K562 (cell line): Measurements from ENCODE around the gene USP44. TPM values are rescaled to one million over a fixed set of nuclear protein-coding genes. Genes with fewer than 3 reads are reported as not detected.

Experiments used
- ATAC-seq: fragments of 200-7000 bp; cut with Tn5 transposase; 3 replicates; pipeline ENCODE4 v1.9.1; 2020; ENCODE audit warnings: moderate library complexity
- BruUV-seq: library from RNA; stranded (reverse); fragments of 400-500 nt; replicated peaks from 2 replicates; lab custom pipeline; 2021; lab: Mats Ljungman, UMichigan
- CTCF ChIA-PET: fragments of 300-600 bp; formaldehyde crosslinking; extraction: SDS; loops from one replicate; lab custom pipeline; 2021; ENCODE audit warnings: low intra/inter-chr PET ratio; lab: Yijun Ruan, JAX
- POLR2A ChIA-PET: fragments of 300-600, 350-650 bp; sonication (Branson Sonifier 250); formaldehyde crosslinking; extraction: SDS; loops from one replicate; lab custom pipeline; 2021; ENCODE audit warnings: antibody characterized with exemption, inconsistent platforms; lab: Yijun Ruan, JAX
- DNase-seq, 4 experiments: peaks; one replicate each; pipeline versions ENCODE4 v3.0.0 to v3.0.0-alpha.2; 2011 to 2018; ENCODE audit warnings: low spot score in 3 of 4, mixed read lengths in 3 of 4; ENCODE audit errors: extremely low read depth in 1 of 4
- FAIRE-seq: peaks from 2 replicates; lab custom pipeline; 2011; peaks lifted over from hg19 to GRCh38; lab: Jason Lieb, UNC
- H2AFZ ChIP-seq: 2 replicates; pipeline ENCODE4 v1.6.0; 2011; ENCODE audit warnings: low read depth, low read length, control low read depth, inconsistent platforms
- H3K27ac ChIP-seq: fragments of 200-600 bp; 3 replicates; pipeline ENCODE4 v1.8.0; 2011; ENCODE audit warnings: low read depth, mild to moderate bottlenecking, control low read depth, inconsistent platforms, low read length, moderate library complexity, mixed read lengths; ENCODE audit errors: extremely low read depth
- H3K27me3 ChIP-seq, 2 experiments: fragments of 300-600 bp in 1 of 2; 2 replicates in 1 of 2; 3 replicates in 1 of 2; pipeline versions ENCODE4 v1.6.0 to v1.8.0; 2011; ENCODE audit warnings: inconsistent platforms in 2 of 2, low read length in 2 of 2, mild to moderate bottlenecking in 1 of 2, mixed read lengths in 1 of 2, moderate library complexity in 1 of 2; ENCODE audit not compliant: control insufficient read depth in 2 of 2, insufficient read depth in 2 of 2
- H3K36me3 ChIP-seq: fragments of 300-600 bp; 3 replicates; pipeline ENCODE4 v1.8.0; 2011; ENCODE audit warnings: mild to moderate bottlenecking, low read length, inconsistent platforms; ENCODE audit not compliant: control insufficient read depth, insufficient read depth
- H3K4me1 ChIP-seq, 2 experiments: fragments of 200-600 bp in 1 of 2; replicated peaks in 1 of 2; 2 replicates in 1 of 2; 3 replicates in 1 of 2; pipeline versions ENCODE4 v1.5.1 to v1.8.0; 2011; ENCODE audit warnings: inconsistent platforms in 2 of 2, low read length in 2 of 2, mild to moderate bottlenecking in 1 of 2, mixed read lengths in 1 of 2, moderate library complexity in 1 of 2; ENCODE audit not compliant: control insufficient read depth in 2 of 2, insufficient read depth in 2 of 2
- H3K4me2 ChIP-seq: 2 replicates; pipeline ENCODE4 v1.6.1; 2011; ENCODE audit warnings: low read length, control low read depth, inconsistent platforms, mixed read lengths; ENCODE audit not compliant: insufficient read depth
- H3K4me3 ChIP-seq: fragments of 200-600 bp; sonication (generic), shearing (Covaris generic); 2 replicates; pipeline ENCODE4 v1.5.1; 2016; ENCODE audit warnings: control low read depth, inconsistent platforms
- H3K79me2 ChIP-seq: fragments of 200-600 bp; 3 replicates; pipeline ENCODE4 v1.8.0; 2011; ENCODE audit warnings: low read length, inconsistent platforms; ENCODE audit not compliant: control insufficient read depth, insufficient read depth
- H3K9ac ChIP-seq, 2 experiments: 2 replicates each; pipeline versions ENCODE4 v1.6.0 to v1.6.1; 2011; ENCODE audit warnings: low read depth in 2 of 2, low read length in 2 of 2, control low read depth in 1 of 2, inconsistent platforms in 1 of 2, mild to moderate bottlenecking in 1 of 2, mixed read lengths in 1 of 2; ENCODE audit not compliant: insufficient read depth in 1 of 2
- H3K9me1 ChIP-seq: one replicate; pipeline ENCODE4 v1.6.0; 2011; ENCODE audit warnings: inconsistent platforms, mild to moderate bottlenecking, low read length, moderate library complexity; ENCODE audit not compliant: control insufficient read depth, insufficient read depth
- H3K9me3 ChIP-seq: replicated peaks from 2 replicates; pipeline ENCODE4 v1.5.1; 2011; ENCODE audit warnings: low read depth, low read length, inconsistent platforms; ENCODE audit not compliant: control insufficient read depth, insufficient read depth
- H4K20me1 ChIP-seq: replicated peaks from 2 replicates; pipeline ENCODE4 v1.6.1; 2011; ENCODE audit warnings: low read length, inconsistent platforms, mixed read lengths; ENCODE audit not compliant: control insufficient read depth, insufficient read depth
- BRF1 ChIP-seq: IDR thresholded peaks from 3 replicates; pipeline ENCODE4 v1.6.1; 2011; ENCODE audit warnings: borderline replicate concordance, mild to moderate bottlenecking; ENCODE audit not compliant: insufficient read length; ENCODE audit errors: extremely low read depth
- FOXK2 ChIP-seq, 2 experiments: fragments of 450-650 bp; IDR thresholded peaks in 1 of 2; conservative IDR thresholded peaks in 1 of 2; 2 replicates each; pipeline ENCODE4 v1.6.1; 2016; ENCODE audit warnings: low read depth in 2 of 2, mild to moderate bottlenecking in 1 of 2
- FUS ChIP-seq: fragments of 200-400 bp; formaldehyde crosslinking; optimal IDR thresholded peaks from 2 replicates; pipeline ENCODE3; 2017; ENCODE audit warnings: low read depth, low read length
- POU5F1 ChIP-seq: fragments of 150-350 bp; IDR thresholded peaks from 2 replicates; pipeline ENCODE4 v1.6.1; 2014; ENCODE audit warnings: borderline replicate concordance, low read length, low read depth, mild to moderate bottlenecking; ENCODE audit not compliant: partially characterized antibody
- RCOR1 ChIP-seq, 2 experiments: IDR thresholded peaks; 2 replicates each; pipeline ENCODE4 v1.6.1; 2012; ENCODE audit warnings: low read depth in 2 of 2, low read length in 2 of 2, borderline replicate concordance in 1 of 2, improper control_type of control experiment in 1 of 2
- TCF15 ChIP-seq: fragments of 250-450 bp; sonication (Bioruptor Pico); IDR thresholded peaks from 2 replicates; pipeline ENCODE4 v1.8.0; 2022; ENCODE audit warnings: moderate library complexity, mild to moderate bottlenecking, inconsistent platforms
- ZNF23 ChIP-seq: fragments of 250-450 bp; sonication (Bioruptor Pico); IDR thresholded peaks from 2 replicates; pipeline ENCODE4 v1.4.0; 2020; ENCODE audit warnings: mild to moderate bottlenecking
- ZNF41 ChIP-seq: fragments of 250-450 bp; sonication (Bioruptor Pico); conservative IDR thresholded peaks from 2 replicates; pipeline ENCODE4 v1.4.0; 2020; ENCODE audit warnings: mild to moderate bottlenecking
- WGBS: fragments of 100-300 bp; shearing (Covaris generic); methylation state at CpG from one replicate; pipeline ENCODE4 v1.1.6; 2016; ENCODE audit warnings: low coverage, mixed read lengths; ENCODE audit not compliant: insufficient coverage; ENCODE audit errors: missing lambda C conversion rate; 5-methylcytosine and 5-hydroxymethylcytosine counted together
- in situ Hi-C: fragments of 300-500 bp; cut with MboI; formaldehyde crosslinking; loops from 4 replicates; pipeline ENCODE4 v1.15.0; 2018; ENCODE audit warnings: inconsistent platforms, mixed read lengths
- intact Hi-C: fragments of 100-400 bp; cut with micrococcal nuclease; formaldehyde crosslinking; loops from 2 replicates; pipeline ENCODE4 v1.14.2; 2022
- polyA plus RNA-seq, 8 experiments: library from polyadenylated mRNA; depleted of rRNA in 4 of 8; stranded (reverse) in 5 of 8; unstranded in 3 of 8; fragments of >200 nt; fragmentation: Nextera tagmentation in 2 of 8; fragmentation: Illumina TruSeq in 1 of 8; extraction: Ambion mirVana in 2 of 8; extraction: Trizol in 1 of 8; gene quantifications; 2 replicates each; pipeline versions ENCODE4 v1.2.1 to v1.2.3, GENCODE V29; 2011 to 2014; ENCODE audit warnings: inconsistent platforms in 1 of 8, missing spikeins in 1 of 8
- total RNA-seq, 7 experiments: library from RNA; depleted of rRNA in 6 of 7; stranded (reverse); fragments of >200 nt in 6 of 7; fragmentation: Illumina TruSeq in 2 of 7; extraction: Trizol in 2 of 7; gene quantifications; 2 replicates each; pipeline versions ENCODE4 v1.2.1 to v1.2.3, GENCODE V29; 2011 to 2021; ENCODE audit warnings: low replicate concordance in 1 of 7

The USP44 gene
- total and polyA plus RNA-seq, 9 of the 15 experiments (the other 6 are each of a cell fraction or from before 2014, with no cell fraction given): 2.1 to 5.7 (median 2.8) TPM

- intact Hi-C loops (no loop called here), in situ Hi-C loops (no loop called here)
- Histone ChIP-seq H2AFZ (no peak overlapping the region), H3K9ac (no peak overlapping the region), H3K79me2 (peaks cover 4% of the 10 kb centered on the region; the same call in 1 of the 3 replicates), H3K36me3 (no peaks in the 10 kb centered on the region), H4K20me1 (no peaks in the 10 kb centered on the region), H3K4me1 (peaks cover 0 to 12% of the 10 kb centered on the region in 2 experiments; a peak in 3 of 5 replicates), H3K4me3 (no peak overlapping the region), H3K9me1 (no peaks in the 10 kb centered on the region)
- ChIA-PET CTCF (no interaction called here), POLR2A (interaction anchor here (1.1 kb wide), 1 partner anchor 11 kb away, joined by 5 read pairs; no protein-coding TSS in a partner anchor)
- DNase-seq (no peak), ATAC-seq (no peak)
- WGBS: 50% methylated on average over 4 of the region's 4 CpGs
- BruUV-seq: no TSS peak
- TF ChIP-seq TCF15 (CRISPR knock-in tag) (no peak), ZNF23 (CRISPR knock-in tag) (no peak), ZNF41 (no peak)
- TF ChIP-seq, all 486 proteins: peak for 0
- Histone ChIP-seq H3K4me2 (no peak overlapping the region), H3K27ac (no peak overlapping the region), H3K27me3 (0 out of 5 replicates have a peak, but pooled peaks cover 0 to 3% of the 10 kb centered on the region in 2 experiments), H3K9me3 (peaks cover 8% of the 10 kb centered on the region; the same call in 1 of the 2 replicates)
- FAIRE-seq: no peak
Observed at GRCh38 chr12:95545303-95545702, 6.0 kb downstream of the USP44 start.

- Histone ChIP-seq H3K9me1 (no peaks in the 10 kb centered on the region), H3K4me1 (peaks cover 0 to 12% of the 10 kb centered on the region in 2 experiments; a peak in 3 of 5 replicates), H3K79me2 (peaks cover 4% of the 10 kb centered on the region; the same call in 1 of the 3 replicates), H3K27me3 (0 out of 5 replicates have a peak, but pooled peaks cover 0 to 3% of the 10 kb centered on the region in 2 experiments), H4K20me1 (no peaks in the 10 kb centered on the region), H3K4me3 (no peak overlapping the region), H3K27ac (no peak overlapping the region), H3K9me3 (peaks cover 8% of the 10 kb centered on the region; the same call in 1 of the 2 replicates), H2AFZ (no peak overlapping the region), H3K9ac (no peak overlapping the region), H3K4me2 (no peak overlapping the region), H3K36me3 (no peaks in the 10 kb centered on the region)
- 20% methylated on average over 3 of the region's 3 CpGs for WGBS
- ChIA-PET CTCF (no interaction called here), POLR2A (no interaction called here)
- TF ChIP-seq RCOR1 (IDR thresholded peaks at IDR 0.05; ENCODE audit: borderline replicate concordance in 1 of 2, low read depth in 2 of 2, low read length in 2 of 2): no peak
- TF ChIP-seq FOXK2 (conservative IDR thresholded peaks at IDR 0.05 in 1 of 2, IDR thresholded peaks at IDR 0.05 in 1 of 2; ENCODE audit: low read depth in 2 of 2): no peak
- no peak for TF ChIP-seq POU5F1
- no peak for TF ChIP-seq BRF1
- TF ChIP-seq FUS: no peak
- BruUV-seq: no TSS peak
- FAIRE-seq (no peak), ATAC-seq (no peak), DNase-seq (no peak)
- intact Hi-C loops (no loop called here), in situ Hi-C loops (no loop called here)
Observed at GRCh38 chr12:95544756-95545155, 6.5 kb downstream of the USP44 start.
